GM12875 (cell line): ENCODE data around the gene NMNAT3.

Experiments
- H3K4me3 ChIP-seq: one replicate; pipeline ENCODE4 v1.5.1; 2011; ENCODE audit warnings: low read depth, low read length, control low read depth
- TF ChIP-seq, protein P1 (sequence below): IDR thresholded peaks from 2 replicates; pipeline ENCODE4 v1.5.1; 2011; ENCODE audit warnings: low read depth, mild to moderate bottlenecking, control low read depth, inconsistent platforms, low read length, moderate library complexity, borderline replicate concordance; ENCODE audit not compliant: insufficient read depth

Gene NMNAT3

DNA sequence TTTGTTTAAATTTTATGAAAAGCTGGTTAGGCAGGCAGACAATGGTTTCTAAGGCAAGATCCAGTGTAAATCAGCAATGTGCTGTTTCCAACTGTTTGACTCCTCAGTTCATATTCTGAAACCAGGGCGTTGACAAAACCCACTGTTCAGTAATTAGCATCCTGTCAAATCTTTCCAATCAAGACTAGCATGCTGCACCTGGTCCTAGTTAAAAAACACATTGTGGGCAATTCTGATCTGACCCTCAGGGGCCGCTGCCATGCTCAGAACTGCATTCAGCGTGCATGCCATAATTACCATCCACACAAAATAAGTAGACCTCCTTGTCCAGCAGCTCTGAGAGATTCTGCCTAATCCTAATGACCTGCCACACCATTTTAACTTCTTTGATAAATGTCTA is 117.4 kb downstream of the NMNAT3 start:
- TF ChIP-seq, protein P1, sequence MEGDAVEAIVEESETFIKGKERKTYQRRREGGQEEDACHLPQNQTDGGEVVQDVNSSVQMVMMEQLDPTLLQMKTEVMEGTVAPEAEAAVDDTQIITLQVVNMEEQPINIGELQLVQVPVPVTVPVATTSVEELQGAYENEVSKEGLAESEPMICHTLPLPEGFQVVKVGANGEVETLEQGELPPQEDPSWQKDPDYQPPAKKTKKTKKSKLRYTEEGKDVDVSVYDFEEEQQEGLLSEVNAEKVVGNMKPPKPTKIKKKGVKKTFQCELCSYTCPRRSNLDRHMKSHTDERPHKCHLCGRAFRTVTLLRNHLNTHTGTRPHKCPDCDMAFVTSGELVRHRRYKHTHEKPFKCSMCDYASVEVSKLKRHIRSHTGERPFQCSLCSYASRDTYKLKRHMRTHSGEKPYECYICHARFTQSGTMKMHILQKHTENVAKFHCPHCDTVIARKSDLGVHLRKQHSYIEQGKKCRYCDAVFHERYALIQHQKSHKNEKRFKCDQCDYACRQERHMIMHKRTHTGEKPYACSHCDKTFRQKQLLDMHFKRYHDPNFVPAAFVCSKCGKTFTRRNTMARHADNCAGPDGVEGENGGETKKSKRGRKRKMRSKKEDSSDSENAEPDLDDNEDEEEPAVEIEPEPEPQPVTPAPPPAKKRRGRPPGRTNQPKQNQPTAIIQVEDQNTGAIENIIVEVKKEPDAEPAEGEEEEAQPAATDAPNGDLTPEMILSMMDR, result no peak
- no peak overlapping the region for H3K4me3 ChIP-seq

DNA sequence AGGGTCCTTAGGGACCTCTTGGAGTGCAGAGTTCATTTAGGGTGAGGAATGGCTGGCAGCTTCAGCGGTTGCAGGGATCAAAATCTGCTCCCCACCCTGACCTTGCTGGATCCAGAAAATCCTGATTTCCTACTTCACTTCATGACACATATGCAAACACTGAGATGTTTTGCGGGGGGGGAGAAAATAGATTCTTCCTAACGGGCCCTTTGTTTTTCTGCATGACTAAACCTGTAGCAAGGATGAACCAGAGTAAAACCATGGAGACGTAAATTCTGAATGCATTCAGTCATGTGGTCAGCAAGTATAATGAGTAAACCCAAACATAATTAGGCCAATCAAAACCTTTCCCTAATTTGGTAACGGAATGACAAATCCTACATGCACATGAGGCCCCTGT is 118.2 kb downstream of the NMNAT3 start:
- TF ChIP-seq, protein P1, result no peak
- no peak overlapping the region for H3K4me3 ChIP-seq

GRCh38 chr3:139558351-139559266 is 119.2 kb downstream of the NMNAT3 start:
- H3K4me3 ChIP-seq, result no peak overlapping the region
- TF ChIP-seq, protein P1, result no peak

GRCh38 chr3:139557041-139557440 is 120.7 kb downstream of the NMNAT3 start:
- TF ChIP-seq, protein P1, result no peak
- no peak overlapping the region for H3K4me3 ChIP-seq

- TF ChIP-seq, protein P1, result no peak
- H3K4me3 ChIP-seq, result no peak overlapping the region
Observed at GRCh38 chr3:139555249-139555648, 122.5 kb downstream of the NMNAT3 start.

- TF ChIP-seq, protein P1, result no peak
- H3K4me3 ChIP-seq, result no peak overlapping the region
Observed at GRCh38 chr3:139554628-139555027, 123.1 kb downstream of the NMNAT3 start.
